GM12864 (cell line): ENCODE data around the gene MMP3.

Source experiments
- DNase-seq: peaks from one replicate; pipeline ENCODE4 v3.0.0-alpha.2; 2011; ENCODE audit warnings: low read depth
- H3K4me3 ChIP-seq: 2 replicates; pipeline ENCODE4 v1.5.1; 2011; ENCODE audit warnings: mild to moderate bottlenecking, low read depth, low read length, control low read depth
- TF ChIP-seq, protein P1 (sequence below): IDR thresholded peaks from 2 replicates; pipeline ENCODE4 v1.5.1; 2011; ENCODE audit warnings: low read depth, mild to moderate bottlenecking, moderate library complexity, low read length, control low read depth, inconsistent platforms; ENCODE audit errors: missing control alignments

Gene MMP3

DNA sequence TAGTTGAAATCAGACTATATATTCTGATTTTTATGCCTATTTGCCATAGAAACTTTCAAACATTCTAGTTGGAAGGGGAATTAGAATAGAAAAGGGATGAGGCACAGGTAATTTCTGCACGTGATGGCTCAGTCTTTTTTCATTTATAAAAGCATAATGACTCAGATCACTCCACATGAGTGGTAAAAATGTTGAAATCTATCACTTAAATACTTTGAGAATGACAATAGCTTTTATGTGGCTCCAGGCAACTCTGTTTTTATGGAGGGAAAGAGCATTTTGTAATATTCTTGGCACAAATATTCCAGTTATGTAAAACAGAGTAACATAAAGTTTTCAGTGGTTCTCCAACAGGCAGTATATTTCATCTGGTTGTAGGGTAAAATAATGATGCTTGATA lies 5.9 kb upstream of the MMP3 start:
- DNase-seq, result no peak
- TF ChIP-seq, protein P1, sequence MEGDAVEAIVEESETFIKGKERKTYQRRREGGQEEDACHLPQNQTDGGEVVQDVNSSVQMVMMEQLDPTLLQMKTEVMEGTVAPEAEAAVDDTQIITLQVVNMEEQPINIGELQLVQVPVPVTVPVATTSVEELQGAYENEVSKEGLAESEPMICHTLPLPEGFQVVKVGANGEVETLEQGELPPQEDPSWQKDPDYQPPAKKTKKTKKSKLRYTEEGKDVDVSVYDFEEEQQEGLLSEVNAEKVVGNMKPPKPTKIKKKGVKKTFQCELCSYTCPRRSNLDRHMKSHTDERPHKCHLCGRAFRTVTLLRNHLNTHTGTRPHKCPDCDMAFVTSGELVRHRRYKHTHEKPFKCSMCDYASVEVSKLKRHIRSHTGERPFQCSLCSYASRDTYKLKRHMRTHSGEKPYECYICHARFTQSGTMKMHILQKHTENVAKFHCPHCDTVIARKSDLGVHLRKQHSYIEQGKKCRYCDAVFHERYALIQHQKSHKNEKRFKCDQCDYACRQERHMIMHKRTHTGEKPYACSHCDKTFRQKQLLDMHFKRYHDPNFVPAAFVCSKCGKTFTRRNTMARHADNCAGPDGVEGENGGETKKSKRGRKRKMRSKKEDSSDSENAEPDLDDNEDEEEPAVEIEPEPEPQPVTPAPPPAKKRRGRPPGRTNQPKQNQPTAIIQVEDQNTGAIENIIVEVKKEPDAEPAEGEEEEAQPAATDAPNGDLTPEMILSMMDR, result no peak
- no peak overlapping the region for H3K4me3 ChIP-seq

DNA sequence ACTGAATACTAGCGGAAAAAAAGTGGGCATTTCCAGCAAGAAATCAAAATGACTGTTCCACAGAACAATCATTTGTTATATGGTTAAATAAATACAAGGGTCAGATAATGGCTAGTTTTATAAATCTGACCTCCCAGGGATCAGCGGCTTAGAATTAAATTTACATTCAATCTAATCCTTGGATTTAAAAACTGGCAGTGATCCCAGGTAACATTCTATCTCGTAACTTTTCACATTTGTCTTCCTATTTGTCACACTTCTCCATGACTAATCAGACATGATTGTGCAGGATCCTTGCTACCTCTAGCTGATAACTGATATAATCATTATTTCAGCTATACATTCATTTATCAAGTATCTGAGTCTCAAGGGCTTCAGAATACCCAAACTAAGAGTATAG lies 2.9 kb upstream of the MMP3 start:
- no peak for DNase-seq
- TF ChIP-seq, protein P1, result no peak
- H3K4me3 ChIP-seq, result no peak overlapping the region

DNA sequence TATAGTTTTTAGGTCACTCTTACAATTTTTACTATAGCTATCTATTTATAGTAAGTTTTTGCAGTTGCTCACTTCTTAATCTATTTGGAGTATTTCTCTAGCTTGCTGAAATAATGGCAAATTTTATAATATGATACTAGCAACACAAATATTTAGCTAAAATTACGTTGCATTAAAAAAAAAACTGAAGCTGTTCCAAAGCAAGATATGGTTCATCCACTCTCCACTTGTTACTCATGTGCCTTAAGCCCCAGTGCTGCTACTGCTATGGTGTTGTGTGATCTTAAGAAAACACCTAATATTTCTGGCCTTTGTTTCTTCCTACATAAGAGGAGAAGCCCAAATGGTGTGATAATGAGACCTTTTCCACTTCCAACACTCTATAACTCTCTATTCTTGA lies 479 bp downstream of the MMP3 start:
- H3K4me3 ChIP-seq, result no peak overlapping the region
- TF ChIP-seq, protein P1, result no peak
- DNase-seq, result no peak

DNA sequence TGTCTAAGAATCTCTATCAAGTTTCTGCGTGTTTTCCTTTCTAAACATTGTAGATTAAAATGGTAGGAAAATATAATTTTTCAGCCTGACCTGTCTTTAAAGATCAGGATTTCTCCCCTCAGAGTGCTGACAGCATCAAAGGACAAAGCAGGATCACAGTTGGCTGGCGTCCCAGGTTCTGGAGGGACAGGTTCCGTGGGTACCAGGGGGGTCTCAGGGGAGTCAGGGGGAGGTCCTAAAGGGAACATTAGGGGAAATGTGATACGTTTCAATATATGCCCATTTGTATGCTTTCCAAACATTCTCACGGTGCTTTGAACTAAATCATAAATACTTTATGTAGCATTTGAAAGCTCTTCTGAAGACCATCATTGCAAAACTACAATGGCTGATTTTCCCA lies 3.4 kb downstream of the MMP3 start:
- H3K4me3 ChIP-seq, result no peak overlapping the region
- DNase-seq, result no peak
- TF ChIP-seq, protein P1, result no peak

DNA sequence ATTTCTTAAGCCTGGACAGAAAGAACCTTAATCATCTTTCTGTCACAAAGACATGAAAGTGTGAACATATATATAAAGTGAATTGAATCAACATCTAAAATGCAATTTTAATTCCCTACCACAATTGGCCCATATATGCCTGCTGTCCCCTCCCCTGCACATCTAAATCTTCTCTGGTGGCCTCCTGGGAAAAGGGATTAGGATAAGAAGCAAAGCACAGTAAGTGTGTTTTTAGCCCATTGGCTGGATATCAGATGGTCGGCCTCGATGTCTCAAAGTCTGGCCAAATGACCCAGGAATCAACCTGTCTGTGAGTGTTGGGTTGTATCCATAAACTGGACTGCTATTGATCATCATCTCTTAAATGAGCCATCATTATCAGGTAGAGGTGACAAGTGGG lies 5.8 kb downstream of the MMP3 start:
- no peak overlapping the region for H3K4me3 ChIP-seq
- no peak for DNase-seq
- TF ChIP-seq, protein P1, result no peak

DNA sequence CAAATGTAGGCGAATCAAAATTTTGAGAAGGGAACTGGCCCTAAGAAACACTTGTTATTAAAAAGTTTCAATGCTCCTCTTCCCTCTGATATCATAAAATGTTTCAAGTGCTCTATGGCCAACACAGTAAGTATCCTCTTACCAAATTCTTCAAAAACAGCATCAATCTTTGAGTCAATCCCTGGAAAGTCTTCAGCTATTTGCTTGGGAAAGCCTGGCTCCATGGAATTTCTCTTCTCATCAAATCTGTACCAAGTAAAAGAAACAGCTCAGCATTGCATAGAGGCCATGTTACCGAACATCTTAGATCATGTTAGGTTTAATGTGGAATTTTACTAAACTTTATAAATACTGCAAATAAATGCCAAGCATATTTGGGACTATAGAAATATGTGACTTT lies 6.3 kb downstream of the MMP3 start:
- no peak for DNase-seq
- TF ChIP-seq, protein P1, result no peak
- H3K4me3 ChIP-seq, result no peak overlapping the region

DNA sequence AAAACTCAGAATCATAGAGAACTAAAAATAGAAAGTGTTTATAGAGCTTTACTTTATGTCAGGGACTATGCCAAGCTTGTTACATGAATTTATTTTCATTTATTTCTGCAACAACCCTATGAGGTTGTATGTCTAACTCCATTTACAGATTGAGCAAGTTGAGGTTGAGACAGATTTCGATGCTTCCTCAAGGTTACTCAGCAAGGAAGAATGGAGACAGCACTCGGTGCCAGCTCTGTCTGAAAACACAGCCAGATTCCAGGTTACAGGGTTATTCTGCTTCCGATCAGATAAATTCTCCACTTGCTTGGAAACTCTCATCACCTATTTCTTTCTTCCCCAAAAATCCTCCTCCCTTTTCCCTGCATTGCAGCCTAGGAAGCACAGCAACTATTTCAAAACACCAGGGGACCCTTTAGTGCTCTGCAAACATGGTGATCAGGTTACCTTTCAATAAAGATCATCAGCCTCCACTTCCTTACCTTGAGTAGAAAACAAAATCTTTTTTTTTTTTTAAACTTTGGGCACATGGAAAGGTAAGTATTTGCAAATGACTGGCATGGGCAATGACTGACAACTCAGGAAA lies 7.0 kb downstream of the MMP3 start:
- TF ChIP-seq, protein P1, result no peak
- H3K4me3 ChIP-seq, result no peak overlapping the region
- no peak for DNase-seq
